Trophoblast cell (in vitro differentiated cells and primary cell): ENCODE measurements around the gene ATP1B1.

Experiments used
- DNase-seq, 2 donors: peaks; one replicate each; pipeline ENCODE4 v3.0.0-alpha.2; 2016
- H2AFZ ChIP-seq: 2 replicates; pipeline ENCODE4 v1.6.1; 2013; ENCODE audit warnings: low read length, moderate library complexity, mild to moderate bottlenecking; ENCODE audit not compliant: insufficient read depth, poor library complexity
- H2AK5ac ChIP-seq: 2 replicates; pipeline ENCODE4 v1.6.1; 2013; ENCODE audit warnings: mild to moderate bottlenecking, low read length
- H2BK120ac ChIP-seq: 2 replicates; pipeline ENCODE4 v1.6.1; 2013; ENCODE audit warnings: low read length, mild to moderate bottlenecking, moderate library complexity; ENCODE audit not compliant: insufficient read depth, poor library complexity
- H2BK12ac ChIP-seq: 2 replicates; pipeline ENCODE4 v1.6.1; 2013; ENCODE audit warnings: mild to moderate bottlenecking, low read length, moderate library complexity
- H2BK5ac ChIP-seq: 2 replicates; pipeline ENCODE4 v1.6.1; 2013; ENCODE audit warnings: low read length, low read depth, moderate library complexity, mild to moderate bottlenecking; ENCODE audit not compliant: poor library complexity
- H3K14ac ChIP-seq: 2 replicates; pipeline ENCODE4 v1.6.1; 2013; ENCODE audit warnings: mild to moderate bottlenecking, low read length
- H3K18ac ChIP-seq: 2 replicates; pipeline ENCODE4 v1.6.1; 2013; ENCODE audit warnings: mild to moderate bottlenecking, low read length
- H3K23ac ChIP-seq: 2 replicates; pipeline ENCODE4 v1.6.1; 2013; ENCODE audit warnings: low read length
- H3K27ac ChIP-seq: 2 replicates; pipeline ENCODE4 v1.5.1; 2013; ENCODE audit warnings: low read depth, mild to moderate bottlenecking, inconsistent platforms, low read length, moderate library complexity
- H3K27me3 ChIP-seq: 2 replicates; pipeline ENCODE4 v1.6.1; 2013; ENCODE audit warnings: inconsistent platforms, mild to moderate bottlenecking, low read length, moderate library complexity; ENCODE audit not compliant: insufficient read depth
- H3K36me3 ChIP-seq, 2 experiments: 1 replicate in 1 of 2; 2 replicates in 1 of 2; pipeline ENCODE4 v1.6.1; 2013; ENCODE audit warnings: low read length in 2 of 2, mild to moderate bottlenecking in 2 of 2, moderate library complexity in 1 of 2; ENCODE audit not compliant: insufficient read depth in 2 of 2, control insufficient read depth in 1 of 2
- H3K4ac ChIP-seq: 2 replicates; pipeline ENCODE4 v1.6.1; 2013; ENCODE audit warnings: low read depth, mild to moderate bottlenecking, low read length, moderate library complexity
- H3K4me1 ChIP-seq, 2 experiments: 1 replicate in 1 of 2; 2 replicates in 1 of 2; pipeline ENCODE4 v1.6.1; 2013; ENCODE audit warnings: low read length in 2 of 2, mild to moderate bottlenecking in 2 of 2, moderate library complexity in 1 of 2; ENCODE audit not compliant: insufficient read depth in 2 of 2, control insufficient read depth in 1 of 2
- H3K4me2 ChIP-seq: 2 replicates; pipeline ENCODE4 v1.6.1; 2013; ENCODE audit warnings: inconsistent platforms, mild to moderate bottlenecking, low read length, moderate library complexity
- H3K4me3 ChIP-seq: 2 replicates; pipeline ENCODE4 v1.5.1; 2013; ENCODE audit warnings: mild to moderate bottlenecking, low read depth, low read length, inconsistent platforms
- H3K79me1 ChIP-seq: one replicate; pipeline ENCODE4 v1.6.1; 2013; ENCODE audit warnings: low read length
- H3K79me2 ChIP-seq: 2 replicates; pipeline ENCODE4 v1.6.1; 2013; ENCODE audit warnings: low read length, mild to moderate bottlenecking; ENCODE audit not compliant: control insufficient read depth, insufficient read depth, poor library complexity
- H3K9ac ChIP-seq: 2 replicates; pipeline ENCODE4 v1.6.1; 2013; ENCODE audit warnings: mild to moderate bottlenecking, low read length
- H3K9me3 ChIP-seq: 2 replicates; pipeline ENCODE4 v1.6.1; 2013; ENCODE audit warnings: low read depth, mild to moderate bottlenecking, control low read depth, inconsistent platforms, low read length; ENCODE audit not compliant: insufficient read depth
- H4K12ac ChIP-seq: 2 replicates; pipeline ENCODE4 v1.6.1; 2013; ENCODE audit warnings: low read depth, mild to moderate bottlenecking, low read length, moderate library complexity
- H4K8ac ChIP-seq: 2 replicates; pipeline ENCODE4 v1.6.1; 2013; ENCODE audit warnings: low read depth, mild to moderate bottlenecking, low read length, moderate library complexity
- H4K91ac ChIP-seq: one replicate; pipeline ENCODE4 v1.6.1; 2013; ENCODE audit warnings: low read depth, mild to moderate bottlenecking, low read length, moderate library complexity
- WGBS: extraction: QIAGEN DNeasy Blood & Tissue Kit; methylation state at CpG from one replicate; pipeline ENCODE4 v1.1.7; 2013; ENCODE audit warnings: missing lambda C conversion rate; ENCODE audit not compliant: insufficient read length, insufficient coverage; ENCODE audit errors: extremely low coverage; 5-methylcytosine and 5-hydroxymethylcytosine counted together

ATP1B1 gene

DNA sequence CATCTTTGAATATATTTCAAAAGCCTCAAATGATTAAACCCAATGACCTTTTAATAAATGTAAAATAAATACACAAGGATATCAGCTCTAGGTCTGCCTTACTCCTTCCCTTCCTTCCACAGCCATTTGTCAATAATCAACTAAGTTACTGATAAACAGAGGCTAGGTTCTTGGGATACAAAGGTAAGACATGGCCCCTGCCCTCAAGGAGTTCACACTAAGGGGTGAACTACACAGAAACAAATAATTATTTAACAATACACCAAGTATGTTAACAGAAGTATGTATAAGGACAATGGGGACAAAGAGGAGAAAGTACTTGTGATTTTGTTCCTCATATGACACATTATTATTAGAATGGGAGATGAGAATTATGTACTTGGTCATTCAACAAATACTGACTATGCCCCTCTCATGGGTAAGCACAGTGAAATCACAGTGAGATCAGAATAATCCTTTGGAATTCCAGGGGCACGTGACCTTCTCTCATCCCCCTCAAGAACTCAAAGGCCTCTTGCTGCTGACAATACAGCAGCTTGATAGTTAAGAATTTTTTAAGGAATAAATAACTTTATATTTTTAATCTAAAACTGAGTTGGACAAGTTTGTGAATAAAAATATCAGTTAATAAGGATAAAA is 40.2 kb downstream of the ATP1B1 start:
- Histone ChIP-seq H2AFZ (no peak overlapping the region), H2AK5ac (no peak overlapping the region), H3K4ac (no peak overlapping the region), H4K91ac (no peak overlapping the region), H3K9ac (no peak overlapping the region), H4K12ac (no peak overlapping the region), H4K8ac (no peak overlapping the region), H3K4me2 (no peak overlapping the region), H2BK12ac (no peak overlapping the region), H3K27ac (no peak overlapping the region), H3K9me3 (no peaks in the 10 kb centered on the region), H3K4me3 (no peak overlapping the region), H2BK120ac (no peak overlapping the region), H3K27me3 (no peaks in the 10 kb centered on the region), H3K14ac (no peak overlapping the region), H3K79me1 (no peaks in the 10 kb centered on the region), H3K4me1 (peaks cover 0 to 2% of the 10 kb centered on the region in 2 experiments), H3K36me3 (no peaks in the 10 kb centered on the region), H3K79me2 (no peaks in the 10 kb centered on the region), H2BK5ac (no peak overlapping the region), H3K23ac (no peak overlapping the region), H3K18ac (no peak overlapping the region)
- DNase-seq: no peak
- WGBS: no CpG with 5 or more reads among the region's 1 CpG

- H2BK120ac ChIP-seq: no peak overlapping the region
- H2AK5ac ChIP-seq: no peak overlapping the region
- H3K4me3 ChIP-seq: no peak overlapping the region
- no peak overlapping the region for H2BK12ac ChIP-seq
- no peak overlapping the region for H3K9ac ChIP-seq
- no peak overlapping the region for H3K4me2 ChIP-seq
- H3K23ac ChIP-seq: no peak overlapping the region
- no CpG with 5 or more reads among the region's 5 CpGs for WGBS
- no peak overlapping the region for H3K14ac ChIP-seq
- no peak overlapping the region for H4K8ac ChIP-seq
- H3K79me1 ChIP-seq: no peaks in the 10 kb centered on the region
- no peak overlapping the region for H3K4ac ChIP-seq
- H2AFZ ChIP-seq: no peak overlapping the region
- no peak overlapping the region for H3K18ac ChIP-seq
- no peak for DNase-seq
- no peak overlapping the region for H4K91ac ChIP-seq
- H4K12ac ChIP-seq: no peak overlapping the region
- H3K9me3 ChIP-seq: no peaks in the 10 kb centered on the region
- H3K27ac ChIP-seq: no peak overlapping the region
- no peaks in the 10 kb centered on the region for H3K36me3 ChIP-seq
- H2BK5ac ChIP-seq: no peak overlapping the region
- H3K79me2 ChIP-seq: no peaks in the 10 kb centered on the region
- H3K27me3 ChIP-seq: no peaks in the 10 kb centered on the region
- H3K4me1 ChIP-seq: peaks cover 0 to 2% of the 10 kb centered on the region in 2 experiments
These were observed 42.2 kb downstream of the ATP1B1 start for GRCh38 chr1:169148472-169149252.

DNA sequence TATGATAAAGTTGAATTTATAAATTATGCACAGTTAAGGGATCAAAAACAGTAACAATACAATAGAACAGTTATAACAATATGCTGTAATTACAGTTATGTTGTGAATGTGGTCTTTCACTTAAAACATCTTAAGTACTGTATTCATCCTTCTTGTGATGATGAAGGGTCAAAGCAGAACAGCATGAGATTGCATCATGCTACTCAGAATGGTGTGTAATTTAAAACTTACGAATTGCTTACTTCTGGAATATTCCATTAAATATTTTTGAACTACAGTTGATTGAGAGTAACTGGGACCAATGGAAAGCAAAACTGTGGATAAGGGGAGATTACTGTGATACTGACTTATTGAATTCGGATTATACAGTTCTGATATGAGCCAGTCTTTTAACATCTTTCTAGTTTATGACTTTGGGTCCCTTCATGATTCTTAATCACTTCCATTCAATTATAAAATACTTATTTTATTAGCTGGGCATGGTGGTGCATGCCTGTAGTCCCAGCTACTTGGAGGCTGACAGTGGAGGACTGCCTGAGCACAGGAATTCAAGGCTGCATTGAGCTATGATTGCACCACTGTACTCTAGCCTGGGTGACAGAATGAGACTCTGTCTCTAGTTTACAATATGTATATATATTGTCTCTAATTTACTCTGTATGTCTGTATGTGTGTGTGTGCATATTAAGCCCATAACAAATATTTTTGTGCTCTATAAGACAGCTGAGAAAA is 43.2 kb downstream of the ATP1B1 start:
- no peak for DNase-seq
- Histone ChIP-seq H3K36me3 (no peaks in the 10 kb centered on the region), H2AFZ (no peak overlapping the region), H2BK120ac (no peak overlapping the region), H3K4ac (no peak overlapping the region), H3K9ac (no peak overlapping the region), H3K79me2 (no peaks in the 10 kb centered on the region), H3K9me3 (no peaks in the 10 kb centered on the region), H4K91ac (no peak overlapping the region), H3K79me1 (no peaks in the 10 kb centered on the region), H3K23ac (no peak overlapping the region), H3K4me3 (no peak overlapping the region), H3K18ac (no peak overlapping the region), H3K14ac (no peak overlapping the region), H3K27me3 (no peaks in the 10 kb centered on the region), H4K12ac (no peak overlapping the region), H3K4me2 (no peak overlapping the region), H4K8ac (no peak overlapping the region), H2BK5ac (no peak overlapping the region), H3K27ac (no peak overlapping the region), H2BK12ac (no peak overlapping the region), H3K4me1 (peaks cover 0 to 2% of the 10 kb centered on the region in 2 experiments), H2AK5ac (no peak overlapping the region)
- no CpG with 5 or more reads among the region's 2 CpGs for WGBS

GRCh38 chr1:169150641-169151337 is 44.3 kb downstream of the ATP1B1 start:
- Histone ChIP-seq H3K23ac (no peak overlapping the region), H3K4me3 (no peak overlapping the region), H3K9me3 (no peaks in the 10 kb centered on the region), H2BK12ac (no peak overlapping the region), H3K36me3 (no peaks in the 10 kb centered on the region), H3K18ac (no peak overlapping the region), H3K14ac (no peak overlapping the region), H3K4me1 (peaks cover 0 to 4% of the 10 kb centered on the region in 2 experiments), H3K4me2 (no peak overlapping the region), H2AK5ac (no peak overlapping the region), H3K9ac (no peak overlapping the region), H3K27me3 (no peaks in the 10 kb centered on the region), H3K79me2 (no peaks in the 10 kb centered on the region), H2BK120ac (no peak overlapping the region), H2BK5ac (no peak overlapping the region), H3K79me1 (no peaks in the 10 kb centered on the region), H3K4ac (no peak overlapping the region), H2AFZ (no peak overlapping the region), H4K12ac (no peak overlapping the region), H4K8ac (no peak overlapping the region), H3K27ac (no peak overlapping the region), H4K91ac (no peak overlapping the region)
- DNase-seq: no peak
- WGBS: no CpG with 5 or more reads among the region's 4 CpGs
